SK-N-SH treated with all-trans-retinoic acid at 6 μM for 48 hours (cell line): ENCODE measurements around the gene LCE1E.

Source experiments
- ARNTL ChIP-seq: fragments of 450-650 bp; formaldehyde crosslinking; IDR thresholded peaks from 2 replicates; pipeline ENCODE4 v1.5.0; 2020; ENCODE audit warnings: low read depth, mild to moderate bottlenecking, moderate library complexity, borderline replicate concordance
- ISL1 ChIP-seq: fragments of 250-450 bp; sonication (Bioruptor Pico); IDR thresholded peaks from 2 replicates; pipeline ENCODE4 v2.1.2; 2022; ENCODE audit warnings: mild to moderate bottlenecking, moderate library complexity
- OSR1 ChIP-seq: fragments of 250-450 bp; sonication (Bioruptor Pico); IDR thresholded peaks from 2 replicates; pipeline ENCODE4 v1.8.0; 2022; ENCODE audit warnings: moderate library complexity, mild to moderate bottlenecking, inconsistent platforms
- POU6F1 ChIP-seq: fragments of 250-450 bp; sonication (Bioruptor Pico); IDR thresholded peaks from 2 replicates; pipeline ENCODE4 v1.8.0; 2021; ENCODE audit warnings: low read depth, mild to moderate bottlenecking, moderate library complexity, borderline replicate concordance
- RARB ChIP-seq: fragments of 250-450 bp; sonication (Bioruptor Pico); IDR thresholded peaks from 2 replicates; pipeline ENCODE4 v1.8.0; 2021; ENCODE audit warnings: mild to moderate bottlenecking, moderate library complexity
- TOX ChIP-seq: fragments of 250-450 bp; sonication (Bioruptor Pico); IDR thresholded peaks from 2 replicates; pipeline ENCODE4 v1.8.0; 2021; ENCODE audit warnings: mild to moderate bottlenecking, moderate library complexity, borderline replicate concordance
- TSHZ2 ChIP-seq: fragments of 250-450 bp; sonication (Bioruptor Pico); IDR thresholded peaks from 2 replicates; pipeline ENCODE4 v1.5.0; 2020; ENCODE audit warnings: mild to moderate bottlenecking, moderate library complexity
- ZC3H10 ChIP-seq: fragments of 250-450 bp; sonication (Bioruptor Pico); IDR thresholded peaks from 2 replicates; pipeline ENCODE4 v1.5.1; 2021; ENCODE audit warnings: mild to moderate bottlenecking, moderate library complexity
- ZFP30 ChIP-seq: fragments of 450-650 bp; formaldehyde crosslinking; IDR thresholded peaks from 2 replicates; pipeline ENCODE4 v1.5.0; 2022; ENCODE audit warnings: mild to moderate bottlenecking, moderate library complexity
- ZNF565 ChIP-seq: fragments of 450-650 bp; formaldehyde crosslinking; conservative IDR thresholded peaks from 2 replicates; pipeline ENCODE4 v1.5.0; 2020; ENCODE audit warnings: low read depth, mild to moderate bottlenecking, moderate library complexity
- TF ChIP-seq, protein P1 (sequence below): fragments of 250-450 bp; sonication (Bioruptor Pico); IDR thresholded peaks from 2 replicates; pipeline ENCODE4 v1.5.1; 2020; ENCODE audit warnings: low read depth, mild to moderate bottlenecking, moderate library complexity
- TF ChIP-seq, protein P2 (sequence below): fragments of 250-450 bp; sonication (Bioruptor Pico); IDR thresholded peaks from 2 replicates; pipeline ENCODE4 v1.8.0; 2020; ENCODE audit warnings: mild to moderate bottlenecking, moderate library complexity, borderline replicate concordance

- no peak for TF ChIP-seq ZC3H10 (CRISPR knock-in tag)
- TF ChIP-seq, protein P1, sequence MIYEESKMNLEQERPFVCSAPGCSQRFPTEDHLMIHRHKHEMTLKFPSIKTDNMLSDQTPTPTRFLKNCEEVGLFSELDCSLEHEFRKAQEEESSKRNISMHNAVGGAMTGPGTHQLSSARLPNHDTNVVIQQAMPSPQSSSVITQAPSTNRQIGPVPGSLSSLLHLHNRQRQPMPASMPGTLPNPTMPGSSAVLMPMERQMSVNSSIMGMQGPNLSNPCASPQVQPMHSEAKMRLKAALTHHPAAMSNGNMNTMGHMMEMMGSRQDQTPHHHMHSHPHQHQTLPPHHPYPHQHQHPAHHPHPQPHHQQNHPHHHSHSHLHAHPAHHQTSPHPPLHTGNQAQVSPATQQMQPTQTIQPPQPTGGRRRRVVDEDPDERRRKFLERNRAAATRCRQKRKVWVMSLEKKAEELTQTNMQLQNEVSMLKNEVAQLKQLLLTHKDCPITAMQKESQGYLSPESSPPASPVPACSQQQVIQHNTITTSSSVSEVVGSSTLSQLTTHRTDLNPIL (CRISPR knock-in tag): no peak
- no peak for TF ChIP-seq RARB (CRISPR knock-in tag)
- no peak for TF ChIP-seq TOX (CRISPR knock-in tag)
- TF ChIP-seq, protein P2, sequence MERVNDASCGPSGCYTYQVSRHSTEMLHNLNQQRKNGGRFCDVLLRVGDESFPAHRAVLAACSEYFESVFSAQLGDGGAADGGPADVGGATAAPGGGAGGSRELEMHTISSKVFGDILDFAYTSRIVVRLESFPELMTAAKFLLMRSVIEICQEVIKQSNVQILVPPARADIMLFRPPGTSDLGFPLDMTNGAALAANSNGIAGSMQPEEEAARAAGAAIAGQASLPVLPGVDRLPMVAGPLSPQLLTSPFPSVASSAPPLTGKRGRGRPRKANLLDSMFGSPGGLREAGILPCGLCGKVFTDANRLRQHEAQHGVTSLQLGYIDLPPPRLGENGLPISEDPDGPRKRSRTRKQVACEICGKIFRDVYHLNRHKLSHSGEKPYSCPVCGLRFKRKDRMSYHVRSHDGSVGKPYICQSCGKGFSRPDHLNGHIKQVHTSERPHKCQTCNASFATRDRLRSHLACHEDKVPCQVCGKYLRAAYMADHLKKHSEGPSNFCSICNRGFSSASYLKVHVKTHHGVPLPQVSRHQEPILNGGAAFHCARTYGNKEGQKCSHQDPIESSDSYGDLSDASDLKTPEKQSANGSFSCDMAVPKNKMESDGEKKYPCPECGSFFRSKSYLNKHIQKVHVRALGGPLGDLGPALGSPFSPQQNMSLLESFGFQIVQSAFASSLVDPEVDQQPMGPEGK (CRISPR knock-in tag): no peak
- no peak for TF ChIP-seq OSR1 (CRISPR knock-in tag)
- TF ChIP-seq ZFP30 (CRISPR knock-in tag): no peak
- no peak for TF ChIP-seq ZNF565
- TF ChIP-seq ISL1 (CRISPR knock-in tag): no peak
- TF ChIP-seq ARNTL (CRISPR knock-in tag): no peak
- no peak for TF ChIP-seq TSHZ2
- no peak for TF ChIP-seq POU6F1 (CRISPR knock-in tag)
Measured at GRCh38 chr1:152737997-152738396, 48.1 kb upstream of the LCE1E start.
